ENCODE measurements around the gene DMRT1. TPM values are rescaled to one million over a fixed set of nuclear protein-coding genes. Genes with fewer than 3 reads are reported as not detected.
"Not testable (repeated sequence)": the region's sequence is repeated elsewhere in the genome, so short reads cannot be mapped to it uniquely, and the experiment has no call there.

The DMRT1 gene
- total RNA-seq, 6 donors from 2014 or later: not detected

DNA sequence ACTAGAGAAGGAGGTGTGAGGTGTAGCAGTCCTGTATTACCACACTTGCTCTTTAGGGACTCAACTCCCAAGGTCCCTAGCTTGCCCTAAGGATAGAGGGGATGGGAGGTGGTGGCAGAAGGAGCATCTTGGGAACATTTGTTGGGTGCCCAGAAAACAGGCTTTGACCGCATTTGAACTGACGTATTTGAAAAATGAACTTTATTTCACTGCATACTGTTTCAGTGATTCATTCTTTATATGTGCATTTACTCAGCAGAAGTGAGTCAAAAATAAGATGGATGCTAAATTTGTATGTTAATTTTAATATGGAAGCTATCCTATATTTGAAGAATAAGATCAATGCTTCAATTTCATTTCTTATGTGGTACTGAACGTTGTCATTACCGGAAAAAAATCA, 153.7 kb downstream of the DMRT1 start:
- Histone ChIP-seq H3K4me3 (no peak overlapping the region), H3K4me1 (no peaks in the 10 kb centered on the region), H3K9me3 (no peaks in the 10 kb centered on the region), H3K27me3 (no peaks in the 10 kb centered on the region), H3K27ac (no peak overlapping the region), H3K36me3 (no peaks in the 10 kb centered on the region)
- WGBS, 2 donors: 86 to 92% methylated on average over 4 of the region's 4 CpGs
- TF ChIP-seq, protein P1, sequence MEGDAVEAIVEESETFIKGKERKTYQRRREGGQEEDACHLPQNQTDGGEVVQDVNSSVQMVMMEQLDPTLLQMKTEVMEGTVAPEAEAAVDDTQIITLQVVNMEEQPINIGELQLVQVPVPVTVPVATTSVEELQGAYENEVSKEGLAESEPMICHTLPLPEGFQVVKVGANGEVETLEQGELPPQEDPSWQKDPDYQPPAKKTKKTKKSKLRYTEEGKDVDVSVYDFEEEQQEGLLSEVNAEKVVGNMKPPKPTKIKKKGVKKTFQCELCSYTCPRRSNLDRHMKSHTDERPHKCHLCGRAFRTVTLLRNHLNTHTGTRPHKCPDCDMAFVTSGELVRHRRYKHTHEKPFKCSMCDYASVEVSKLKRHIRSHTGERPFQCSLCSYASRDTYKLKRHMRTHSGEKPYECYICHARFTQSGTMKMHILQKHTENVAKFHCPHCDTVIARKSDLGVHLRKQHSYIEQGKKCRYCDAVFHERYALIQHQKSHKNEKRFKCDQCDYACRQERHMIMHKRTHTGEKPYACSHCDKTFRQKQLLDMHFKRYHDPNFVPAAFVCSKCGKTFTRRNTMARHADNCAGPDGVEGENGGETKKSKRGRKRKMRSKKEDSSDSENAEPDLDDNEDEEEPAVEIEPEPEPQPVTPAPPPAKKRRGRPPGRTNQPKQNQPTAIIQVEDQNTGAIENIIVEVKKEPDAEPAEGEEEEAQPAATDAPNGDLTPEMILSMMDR (IDR thresholded peaks at IDR 0.05): no peak
- no peak for TF ChIP-seq EP300 (IDR thresholded peaks at IDR 0.05)
- TF ChIP-seq POLR2A (IDR thresholded peaks at IDR 0.05): no peak
- no peak for TF ChIP-seq POLR2AphosphoS5 (IDR thresholded peaks at IDR 0.05)
- ATAC-seq (ENCODE audit: low FRiP score in 2 of 2): no peak
- DNase-seq: no peak

DNA sequence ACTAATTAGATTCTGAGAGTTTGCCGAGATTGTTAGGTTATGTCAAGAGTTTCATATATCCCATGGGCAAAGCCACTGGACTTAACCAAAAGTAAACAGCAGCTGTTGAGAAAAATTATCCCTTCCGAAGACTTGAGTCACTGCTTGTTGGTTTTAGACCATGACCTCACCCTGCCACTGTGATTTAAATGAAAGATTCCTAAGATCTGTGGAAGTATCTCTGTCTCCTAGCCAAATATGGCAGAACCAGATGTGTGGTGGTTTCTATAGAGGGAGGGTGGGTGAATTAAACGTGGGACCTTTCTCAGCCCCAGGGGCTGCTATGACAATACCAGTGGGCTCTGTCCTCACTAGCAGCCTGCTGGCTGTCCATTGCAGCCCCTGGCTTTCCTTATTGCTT, 154.3 kb downstream of the DMRT1 start:
- H3K36me3 ChIP-seq: no peaks in the 10 kb centered on the region
- TF ChIP-seq EP300 (IDR thresholded peaks at IDR 0.05): no peak
- TF ChIP-seq, protein P1 (IDR thresholded peaks at IDR 0.05): no peak
- TF ChIP-seq POLR2AphosphoS5 (IDR thresholded peaks at IDR 0.05): no peak
- TF ChIP-seq POLR2A (IDR thresholded peaks at IDR 0.05): no peak
- no peak overlapping the region for H3K4me3 ChIP-seq
- ATAC-seq (ENCODE audit: low FRiP score in 2 of 2): peak in 1 of 2 donors; percentile 46
- H3K27me3 ChIP-seq: no peaks in the 10 kb centered on the region
- no peak for DNase-seq
- H3K9me3 ChIP-seq: no peaks in the 10 kb centered on the region
- 37 to 54% methylated on average over 3 of the region's 3 CpGs for WGBS, 2 donors
- no peak overlapping the region for H3K27ac ChIP-seq
- no peaks in the 10 kb centered on the region for H3K4me1 ChIP-seq

DNA sequence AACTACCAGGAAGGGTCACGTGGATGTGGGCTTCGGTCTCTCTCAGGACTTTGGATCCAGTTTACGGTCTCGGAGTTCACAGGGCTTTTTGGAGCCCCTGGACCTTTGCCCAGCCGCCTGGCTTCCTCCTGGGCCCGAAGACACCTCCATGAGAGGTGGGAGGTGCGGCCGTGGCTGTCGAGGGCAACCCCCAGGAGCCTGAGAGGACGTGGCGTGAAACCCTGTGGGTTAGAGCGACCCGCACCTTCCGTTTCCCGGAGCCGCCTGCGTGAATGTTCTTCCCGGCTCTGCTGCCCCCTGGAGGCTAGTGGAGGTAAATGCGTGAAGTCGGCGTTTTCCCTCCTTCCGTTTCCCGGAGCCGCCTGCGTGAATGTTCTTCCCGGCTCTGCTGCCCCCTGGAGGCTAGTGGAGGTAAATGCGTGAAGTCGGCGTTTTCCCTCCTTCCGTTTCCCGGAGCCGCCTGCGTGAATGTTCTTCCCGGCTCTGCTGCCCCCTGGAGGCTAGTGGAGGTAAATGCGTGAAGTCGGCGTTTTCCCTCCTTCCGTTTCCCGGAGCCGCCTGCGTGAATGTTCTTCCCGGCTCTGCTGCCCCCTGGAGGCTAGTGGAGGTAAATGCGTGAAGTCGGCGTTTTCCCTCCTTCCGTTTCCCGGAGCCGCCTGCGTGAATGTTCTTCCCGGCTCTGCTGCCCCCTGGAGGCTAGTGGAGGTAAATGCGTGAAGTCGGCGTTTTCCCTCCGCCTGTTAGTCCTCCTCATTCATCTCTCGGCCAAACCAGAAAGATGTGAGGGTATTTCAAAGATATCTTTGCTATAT, 157.0 kb downstream of the DMRT1 start:
- peak in 1 of 2 donors; percentile 39 for DNase-seq
- H3K27ac ChIP-seq; H3K4me1 ChIP-seq; H3K9me3 ChIP-seq; H3K4me3 ChIP-seq; ATAC-seq (ENCODE audit: low FRiP score in 2 of 2); H3K36me3 ChIP-seq; H3K27me3 ChIP-seq: not testable (repeated sequence)
- 39 to 74% methylated on average over 11 to 28 of the region's 55 CpGs for WGBS, 2 donors
- TF ChIP-seq, protein P1 (IDR thresholded peaks at IDR 0.05): peak in 1 of 6 experiments; percentile 45

- Histone ChIP-seq H3K9me3 (no peaks in the 10 kb centered on the region), H3K4me3 (no peak overlapping the region), H3K27ac (no peak overlapping the region), H3K4me1 (no peaks in the 10 kb centered on the region), H3K27me3 (no peaks in the 10 kb centered on the region), H3K36me3 (no peaks in the 10 kb centered on the region)
- DNase-seq: no peak
- ATAC-seq (ENCODE audit: low FRiP score in 2 of 2): no peak
- TF ChIP-seq EP300 (IDR thresholded peaks at IDR 0.05): no peak
- no peak for TF ChIP-seq POLR2A (IDR thresholded peaks at IDR 0.05)
- TF ChIP-seq, protein P1 (IDR thresholded peaks at IDR 0.05): no peak
- TF ChIP-seq POLR2AphosphoS5 (IDR thresholded peaks at IDR 0.05): no peak
- 75 to 81% methylated on average over 4 of the region's 4 CpGs for WGBS, 2 donors
Measured at GRCh38 chr9:1001838-1002237, 160.3 kb downstream of the DMRT1 start.

- no peak overlapping the region for H3K27ac ChIP-seq
- no peak overlapping the region for H3K4me3 ChIP-seq
- H3K4me1 ChIP-seq: no peaks in the 10 kb centered on the region
- H3K36me3 ChIP-seq: no peaks in the 10 kb centered on the region
- 92 to 93% methylated on average over 2 of the region's 2 CpGs for WGBS, 2 donors
- ATAC-seq (ENCODE audit: low FRiP score in 2 of 2): no peak
- no peaks in the 10 kb centered on the region for H3K9me3 ChIP-seq
- DNase-seq: no peak
- no peak for TF ChIP-seq POLR2AphosphoS5 (IDR thresholded peaks at IDR 0.05)
- TF ChIP-seq EP300 (IDR thresholded peaks at IDR 0.05): no peak
- TF ChIP-seq POLR2A (IDR thresholded peaks at IDR 0.05): no peak
- TF ChIP-seq, protein P1 (IDR thresholded peaks at IDR 0.05): no peak
- H3K27me3 ChIP-seq: no peaks in the 10 kb centered on the region
Measured at GRCh38 chr9:1002678-1003077, 161.2 kb downstream of the DMRT1 start.

Measured in upper lobe of left lung (tissue), 6 donors.